Ishikawa (cell line): Measurements from ENCODE around the gene LPP.

Experiments used
- CEBPB ChIP-seq: IDR thresholded peaks from 2 replicates; pipeline ENCODE4 v1.6.1; 2012
- CREB1 ChIP-seq: IDR thresholded peaks from 2 replicates; pipeline ENCODE4 v1.6.1; 2012; ENCODE audit warnings: low read depth
- EGR1 ChIP-seq: IDR thresholded peaks from 2 replicates; pipeline ENCODE4 v1.6.1; 2012
- EP300 ChIP-seq: IDR thresholded peaks from 2 replicates; pipeline ENCODE4 v1.6.1; 2012; ENCODE audit warnings: borderline replicate concordance
- FOXM1 ChIP-seq: IDR thresholded peaks from 2 replicates; pipeline ENCODE4 v1.6.1; 2012; ENCODE audit warnings: low read depth, borderline replicate concordance
- MAX ChIP-seq: IDR thresholded peaks from 2 replicates; pipeline ENCODE4 v1.6.1; 2012
- RAD21 ChIP-seq: IDR thresholded peaks from 2 replicates; pipeline ENCODE4 v1.6.1; 2012; ENCODE audit warnings: low read depth
- REST ChIP-seq: IDR thresholded peaks from 2 replicates; pipeline ENCODE4 v1.6.1; 2012; ENCODE audit warnings: low read depth, mild to moderate bottlenecking
- TAF1 ChIP-seq: IDR thresholded peaks from 2 replicates; pipeline ENCODE4 v1.6.1; 2012; ENCODE audit warnings: low read depth, mild to moderate bottlenecking
- TCF12 ChIP-seq: IDR thresholded peaks from 2 replicates; pipeline ENCODE4 v1.6.1; 2012; ENCODE audit warnings: low read depth
- TEAD4 ChIP-seq: IDR thresholded peaks from 2 replicates; pipeline ENCODE4 v1.6.1; 2012

- no peak for TF ChIP-seq CEBPB
- no peak for TF ChIP-seq EP300
- no peak for TF ChIP-seq TEAD4
- no peak for TF ChIP-seq TAF1
- no peak for TF ChIP-seq FOXM1
- no peak for TF ChIP-seq RAD21
- no peak for TF ChIP-seq REST
- no peak for TF ChIP-seq MAX
- TF ChIP-seq EGR1 = no peak
- no peak for TF ChIP-seq CREB1
- no peak for TF ChIP-seq TCF12
These were observed 354.5 kb downstream of the LPP start for GRCh38 chr3:188508454-188508853.
